AG10803 (cell line): ENCODE data around the gene SH3PXD2A.
"Not testable (repeated sequence)": the region's sequence is repeated elsewhere in the genome, so short reads cannot be mapped to it uniquely, and the experiment has no call there.

Source experiments
- DNase-seq: peaks from one replicate; pipeline ENCODE4 v3.0.0; 2010; ENCODE audit warnings: low read depth
- H3K4me3 ChIP-seq: 2 replicates; pipeline ENCODE4 v1.5.1; 2011; ENCODE audit warnings: mild to moderate bottlenecking, low read length, control low read depth
- TF ChIP-seq, protein P1 (sequence below): conservative IDR thresholded peaks from 2 replicates; pipeline ENCODE4 v1.5.1; 2011; ENCODE audit warnings: mild to moderate bottlenecking, low read length, control low read depth, inconsistent platforms

SH3PXD2A gene

DNA sequence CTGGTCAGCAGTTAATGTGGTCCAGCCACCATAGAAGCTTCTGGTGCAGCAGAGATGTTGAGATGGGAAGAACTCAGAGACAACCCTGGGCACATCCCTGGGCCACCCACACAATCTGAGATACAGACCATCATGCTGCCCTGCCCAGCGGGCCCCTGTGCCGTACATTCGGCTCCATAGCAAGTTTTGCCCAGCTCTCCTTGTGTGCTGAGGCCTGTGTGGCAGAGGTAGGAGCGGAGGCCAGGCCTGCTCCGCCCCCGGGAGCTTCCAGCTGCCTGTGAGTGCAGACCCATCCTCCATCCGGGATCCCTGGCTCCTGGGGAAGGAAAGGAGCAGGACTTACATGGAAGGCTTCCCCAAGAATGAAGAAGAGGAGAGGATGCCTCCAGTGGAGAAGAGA is 221.5 kb downstream of the SH3PXD2A start:
- no peak overlapping the region for H3K4me3 ChIP-seq
- DNase-seq, result no peak
- TF ChIP-seq, protein P1, sequence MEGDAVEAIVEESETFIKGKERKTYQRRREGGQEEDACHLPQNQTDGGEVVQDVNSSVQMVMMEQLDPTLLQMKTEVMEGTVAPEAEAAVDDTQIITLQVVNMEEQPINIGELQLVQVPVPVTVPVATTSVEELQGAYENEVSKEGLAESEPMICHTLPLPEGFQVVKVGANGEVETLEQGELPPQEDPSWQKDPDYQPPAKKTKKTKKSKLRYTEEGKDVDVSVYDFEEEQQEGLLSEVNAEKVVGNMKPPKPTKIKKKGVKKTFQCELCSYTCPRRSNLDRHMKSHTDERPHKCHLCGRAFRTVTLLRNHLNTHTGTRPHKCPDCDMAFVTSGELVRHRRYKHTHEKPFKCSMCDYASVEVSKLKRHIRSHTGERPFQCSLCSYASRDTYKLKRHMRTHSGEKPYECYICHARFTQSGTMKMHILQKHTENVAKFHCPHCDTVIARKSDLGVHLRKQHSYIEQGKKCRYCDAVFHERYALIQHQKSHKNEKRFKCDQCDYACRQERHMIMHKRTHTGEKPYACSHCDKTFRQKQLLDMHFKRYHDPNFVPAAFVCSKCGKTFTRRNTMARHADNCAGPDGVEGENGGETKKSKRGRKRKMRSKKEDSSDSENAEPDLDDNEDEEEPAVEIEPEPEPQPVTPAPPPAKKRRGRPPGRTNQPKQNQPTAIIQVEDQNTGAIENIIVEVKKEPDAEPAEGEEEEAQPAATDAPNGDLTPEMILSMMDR, result no peak

DNA sequence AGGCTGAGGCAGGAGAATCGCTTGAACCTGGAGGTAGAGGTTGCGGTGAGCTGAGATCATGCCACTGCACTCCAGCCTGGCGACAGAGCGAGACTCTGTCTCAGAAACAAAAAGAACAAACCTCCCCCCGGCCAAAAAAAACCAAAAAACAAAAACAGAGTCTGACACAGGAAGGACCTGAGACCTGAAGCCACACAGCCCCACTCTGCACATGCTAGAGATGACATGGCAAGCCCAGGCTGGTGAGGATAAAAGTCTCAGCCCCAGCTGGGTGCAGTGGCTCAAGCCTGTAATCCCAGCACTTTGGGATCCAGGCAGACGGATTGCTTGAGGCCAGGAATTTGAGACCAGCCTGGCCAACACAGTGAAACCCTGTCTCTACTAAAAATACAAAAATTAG is 222.5 kb downstream of the SH3PXD2A start:
- H3K4me3 ChIP-seq, DNase-seq: not testable (repeated sequence)

DNA sequence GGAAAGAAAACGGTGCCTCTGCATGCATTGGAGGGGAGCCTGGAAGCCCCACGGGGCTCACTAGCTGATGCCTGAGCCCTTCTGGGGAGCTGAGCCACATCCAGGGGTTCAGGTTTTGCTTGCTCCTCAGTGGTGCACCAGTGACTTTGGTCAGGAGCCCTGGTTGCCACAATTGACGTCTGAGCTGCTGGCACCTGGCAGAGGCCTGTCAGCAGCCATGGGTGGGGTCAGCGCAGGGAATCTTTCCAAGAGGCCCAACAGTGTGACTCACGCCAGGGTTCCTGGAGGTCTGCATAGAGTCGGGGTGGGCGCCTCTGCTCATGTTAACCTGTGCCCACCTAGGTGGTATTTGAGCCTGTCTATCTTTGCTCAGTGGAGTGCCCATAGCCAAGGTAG is 223.1 kb downstream of the SH3PXD2A start:
- TF ChIP-seq, protein P1, result no peak
- peak; percentile 52 for DNase-seq
- H3K4me3 ChIP-seq, result no peak overlapping the region

DNA sequence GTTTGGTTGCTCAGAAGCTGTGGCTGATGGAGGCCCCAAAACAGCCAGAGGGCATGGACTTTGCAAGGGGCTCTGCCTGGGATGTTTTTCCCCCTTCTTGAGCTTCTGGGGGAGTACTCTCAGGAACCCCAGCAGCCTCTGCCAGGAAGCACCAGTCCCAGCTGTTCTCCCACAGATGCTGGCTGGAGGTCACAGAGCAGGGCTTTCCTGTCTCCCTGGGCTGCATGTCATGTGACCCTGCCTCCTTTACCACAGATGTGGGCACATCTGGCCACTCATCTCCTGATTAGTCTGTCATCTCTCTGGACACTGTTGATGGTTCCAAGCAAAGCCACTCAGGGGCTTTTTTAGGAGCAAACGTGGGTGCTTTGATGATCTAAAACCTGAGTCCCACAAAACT is 225.2 kb downstream of the SH3PXD2A start:
- TF ChIP-seq, protein P1, result no peak
- H3K4me3 ChIP-seq, result no peak overlapping the region
- DNase-seq, result no peak

DNA sequence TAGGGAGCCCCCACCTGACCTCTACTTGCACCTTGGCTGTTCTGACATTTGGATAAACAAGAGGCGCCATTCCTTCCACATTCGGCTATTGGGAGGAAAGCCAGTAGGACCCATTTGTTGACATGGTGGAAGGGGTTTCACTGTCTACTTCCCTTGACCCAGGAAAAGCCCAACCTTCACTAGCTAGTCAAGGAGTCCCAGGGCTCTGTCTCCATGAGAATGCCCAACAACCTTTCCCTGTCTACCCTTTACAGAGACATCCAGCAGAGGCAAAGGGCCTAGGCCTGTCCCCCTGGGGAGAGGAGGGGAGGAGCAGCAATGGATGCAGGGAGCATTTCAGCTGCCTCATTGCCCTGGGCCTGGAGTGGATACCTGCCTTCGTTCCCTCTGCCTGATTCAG is 225.8 kb downstream of the SH3PXD2A start:
- TF ChIP-seq, protein P1, result no peak
- H3K4me3 ChIP-seq, result no peak overlapping the region

DNA sequence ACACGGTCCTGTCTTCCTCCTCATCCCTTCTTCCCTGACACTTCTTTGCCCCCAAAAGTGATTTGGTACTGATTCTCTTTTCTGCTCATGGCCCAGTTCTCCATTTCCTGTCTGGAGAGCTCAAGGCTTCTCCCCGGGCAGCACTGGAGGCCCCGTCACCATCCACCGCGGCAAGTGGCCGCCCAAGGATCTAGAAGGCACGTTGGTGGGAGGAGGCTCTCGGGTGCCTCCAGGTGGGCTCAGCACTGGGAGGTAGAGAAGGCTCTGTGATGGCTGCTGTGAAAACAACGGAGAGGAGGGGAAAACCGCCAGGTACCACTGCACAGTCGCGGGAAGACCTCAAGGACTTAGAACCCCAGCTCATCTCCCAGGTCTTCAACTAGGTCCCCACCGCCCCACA is 227.5 kb downstream of the SH3PXD2A start:
- H3K4me3 ChIP-seq, result no peak overlapping the region
- TF ChIP-seq, protein P1, result no peak
- no peak for DNase-seq

More for the DNA sequence above, 225.8 kb downstream of the SH3PXD2A start:
- no peak for DNase-seq

DNA sequence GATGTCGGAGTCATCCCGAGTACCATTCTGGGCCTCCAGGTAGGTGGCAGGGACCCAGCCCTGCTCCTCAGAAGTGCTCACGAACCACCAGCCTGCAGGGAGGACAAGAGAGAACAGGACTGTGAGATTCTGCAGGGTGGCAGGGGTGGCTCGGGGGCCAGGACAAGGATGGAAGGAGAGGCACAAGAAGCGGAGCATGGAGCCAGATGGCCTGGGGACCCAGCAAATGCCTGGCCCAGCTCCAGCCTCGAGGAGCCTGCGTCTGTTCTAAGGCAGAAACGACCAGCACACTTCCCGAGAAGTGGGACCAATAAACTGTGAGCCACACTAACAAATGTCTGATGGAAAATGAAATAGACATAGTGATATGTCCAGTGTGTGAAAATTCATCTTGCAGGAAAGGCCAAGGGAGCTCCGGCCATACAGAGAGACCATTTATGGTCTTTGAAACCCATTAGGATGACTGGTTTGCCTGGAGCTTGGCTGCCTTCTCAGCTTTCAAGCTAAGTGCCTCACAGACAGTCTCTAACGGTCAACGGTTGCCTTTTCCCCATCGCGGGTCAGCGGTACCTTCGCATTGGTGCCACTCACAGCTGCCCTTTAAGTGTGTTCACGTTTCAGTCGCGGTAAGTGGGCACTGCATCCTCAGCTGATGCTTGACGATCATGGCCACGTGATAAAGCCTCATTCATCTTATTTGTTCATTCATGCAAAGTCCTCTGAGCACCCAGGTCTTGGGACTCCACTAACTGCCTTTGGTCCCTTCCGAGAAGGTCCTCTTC is 228.1 kb downstream of the SH3PXD2A start:
- H3K4me3 ChIP-seq, result no peak overlapping the region
- no peak for DNase-seq
- TF ChIP-seq, protein P1, result no peak

DNA sequence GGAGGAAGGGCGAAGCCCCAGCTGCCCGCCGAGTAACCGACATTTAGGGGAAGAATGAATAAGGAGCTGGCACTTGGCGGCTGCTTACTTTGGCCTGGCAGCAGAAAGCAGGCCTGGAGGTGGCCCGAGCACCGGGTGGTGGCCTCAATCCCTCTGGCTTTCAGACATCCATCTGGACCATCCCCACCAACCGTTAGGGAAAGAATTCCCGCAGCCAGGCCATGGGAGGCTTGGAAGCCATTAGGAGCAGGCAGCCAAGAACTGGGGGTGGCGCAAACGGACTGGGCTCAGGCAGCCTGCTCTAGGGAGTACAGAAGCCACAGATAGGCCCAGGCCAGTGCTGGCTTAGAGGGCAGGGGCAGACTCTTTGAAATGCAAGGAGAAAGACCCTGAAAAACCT is 229.2 kb downstream of the SH3PXD2A start:
- H3K4me3 ChIP-seq, result no peak overlapping the region
- DNase-seq, result no peak
- TF ChIP-seq, protein P1, result no peak
